Nucleus accumbens (tissue), 56 donors: ENCODE results near the gene RDH11.
"Not testable (repeated sequence)": the region's sequence is repeated elsewhere in the genome, so short reads cannot be mapped to it uniquely, and the experiment has no call there.

Experiments used
- DNase-seq, 56 donors: peaks; one replicate each; lab custom pipeline; 2025; lab: John Stamatoyannopoulos, UW

RDH11 gene

DNA sequence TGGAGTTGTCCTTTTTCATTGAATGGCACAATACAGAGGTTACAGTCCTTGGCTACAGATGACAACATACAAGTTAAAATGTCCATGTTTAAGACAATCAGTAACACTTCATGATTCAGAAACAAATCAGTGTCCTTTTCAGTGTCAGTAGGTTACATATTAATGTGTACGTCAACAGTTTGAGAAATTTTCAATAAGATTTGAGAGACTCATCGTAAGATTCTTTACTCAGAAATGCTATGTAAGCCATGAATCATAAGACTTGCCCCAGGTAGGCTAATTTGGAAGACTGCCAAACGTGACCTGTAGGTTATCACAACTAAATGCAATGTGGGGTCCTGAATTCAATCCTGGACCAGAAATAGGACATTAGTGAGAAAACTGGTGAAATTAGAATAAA is 9.6 kb upstream of the RDH11 start:
- DNase-seq, result no peak

DNA sequence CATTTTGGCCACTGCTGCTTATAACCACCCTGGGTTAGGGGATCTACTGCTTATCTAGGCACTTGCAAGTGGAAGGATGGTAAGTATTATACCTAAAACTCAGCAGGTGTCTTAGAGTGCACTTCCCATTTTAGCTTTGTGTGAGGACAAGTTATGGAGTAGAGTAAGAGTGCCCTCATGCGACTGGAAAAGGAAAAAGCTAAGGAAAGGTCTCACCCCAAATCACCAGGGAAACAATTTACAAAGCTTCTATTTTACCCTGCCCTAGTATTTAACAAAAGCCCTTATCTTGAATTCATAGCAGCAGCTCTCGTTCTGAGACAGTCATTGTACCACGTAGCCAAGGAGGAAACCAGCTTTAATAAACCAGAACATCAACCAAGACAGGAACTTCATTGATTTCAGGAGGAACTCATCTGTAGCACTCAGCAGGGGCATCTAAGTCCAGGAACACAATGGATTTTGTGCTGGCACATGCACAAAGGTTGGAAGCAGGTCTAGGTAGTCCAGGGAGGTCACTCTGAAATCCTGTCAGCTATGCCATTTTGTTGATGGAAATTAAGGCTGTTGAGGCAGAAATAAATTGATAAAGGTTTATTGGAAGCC is 9.0 kb upstream of the RDH11 start:
- DNase-seq, result peak in 33 of 56 donors; percentile 3 to 76 (median 30)

DNA sequence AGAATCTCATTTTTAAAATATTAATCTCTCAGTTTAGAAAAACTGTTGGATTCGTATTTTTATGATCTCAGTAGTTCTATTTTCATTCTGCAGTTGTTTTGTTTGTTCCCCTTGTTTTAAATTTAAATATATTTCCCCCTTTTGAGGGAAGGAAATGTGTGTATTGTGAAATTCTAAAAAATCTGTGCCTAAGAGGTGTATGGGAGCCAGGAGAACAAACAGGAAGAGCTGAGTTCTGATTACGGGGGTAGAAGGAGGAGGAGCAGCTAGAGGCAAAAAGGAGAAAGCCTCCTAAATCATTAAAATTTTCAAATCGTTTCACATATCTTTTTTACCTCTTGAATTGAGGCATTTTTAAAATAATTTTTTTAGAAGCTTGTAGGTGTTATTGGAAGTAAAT is 8.4 kb upstream of the RDH11 start:
- DNase-seq, result no peak

DNA sequence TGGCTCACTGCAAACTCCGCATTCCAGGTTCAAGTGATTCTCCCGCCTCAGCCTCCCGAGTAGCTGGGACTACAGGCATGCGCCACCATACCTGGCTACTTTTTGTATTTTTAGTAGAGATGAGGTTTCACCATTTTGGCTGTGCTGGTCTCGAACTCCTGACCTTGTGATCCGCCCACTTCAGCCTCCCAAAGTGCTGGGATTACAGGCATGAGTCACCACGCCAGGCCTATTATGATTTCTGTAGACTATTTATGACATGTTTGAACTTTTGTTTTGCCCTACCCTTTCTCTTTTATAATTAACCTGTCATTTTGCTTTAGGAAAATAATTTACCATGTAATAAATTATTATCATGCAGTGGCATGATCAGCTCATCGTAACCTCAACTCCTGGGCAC is 5.9 kb upstream of the RDH11 start, which contains the start of gene RDH12:
RDH12 (plus strand) TSS at position 395 of the 400 bp plus-strand sequence. CDS start 20,757 bp downstream, outside the sequence.
- DNase-seq, result not testable (repeated sequence)

DNA sequence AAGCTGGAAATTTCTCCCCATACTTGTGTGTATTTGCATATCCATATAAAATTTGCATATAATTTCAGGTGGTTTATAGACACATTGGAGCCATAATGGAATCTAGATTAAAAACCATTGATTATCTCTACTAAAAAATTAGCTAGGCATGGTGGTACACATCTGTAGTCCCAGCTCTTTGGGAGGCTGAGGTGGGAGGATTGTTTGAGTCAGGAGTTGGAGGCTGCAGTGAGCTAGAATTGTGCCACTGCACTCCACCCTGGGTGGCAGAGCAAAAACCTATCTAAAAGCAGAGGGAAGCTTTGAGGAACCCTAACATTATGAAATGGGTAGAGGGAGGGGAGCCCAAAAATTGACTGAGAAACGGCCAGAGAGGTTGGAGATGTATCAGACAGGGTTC is 2.6 kb upstream of the RDH11 start:
- DNase-seq, result no peak

DNA sequence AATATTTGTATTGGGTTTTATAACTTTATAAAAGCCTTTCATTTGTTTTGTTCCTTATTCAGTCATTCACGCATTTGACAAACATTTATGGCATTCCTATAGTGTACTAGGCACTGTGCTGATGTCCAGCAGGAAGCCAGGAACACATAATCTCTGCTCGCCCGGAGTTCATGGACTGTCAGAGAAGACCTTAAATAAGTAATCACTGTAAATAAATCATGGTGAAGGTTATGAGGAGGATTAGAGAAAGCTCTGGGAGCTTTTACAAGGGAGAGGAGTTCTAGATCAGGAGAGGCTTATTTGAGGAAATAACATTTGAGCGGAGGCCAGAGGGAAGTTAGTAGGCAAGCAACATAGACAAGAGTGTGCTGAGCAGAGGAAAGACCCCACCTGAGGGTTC is 1.4 kb upstream of the RDH11 start:
- DNase-seq, result no peak

DNA sequence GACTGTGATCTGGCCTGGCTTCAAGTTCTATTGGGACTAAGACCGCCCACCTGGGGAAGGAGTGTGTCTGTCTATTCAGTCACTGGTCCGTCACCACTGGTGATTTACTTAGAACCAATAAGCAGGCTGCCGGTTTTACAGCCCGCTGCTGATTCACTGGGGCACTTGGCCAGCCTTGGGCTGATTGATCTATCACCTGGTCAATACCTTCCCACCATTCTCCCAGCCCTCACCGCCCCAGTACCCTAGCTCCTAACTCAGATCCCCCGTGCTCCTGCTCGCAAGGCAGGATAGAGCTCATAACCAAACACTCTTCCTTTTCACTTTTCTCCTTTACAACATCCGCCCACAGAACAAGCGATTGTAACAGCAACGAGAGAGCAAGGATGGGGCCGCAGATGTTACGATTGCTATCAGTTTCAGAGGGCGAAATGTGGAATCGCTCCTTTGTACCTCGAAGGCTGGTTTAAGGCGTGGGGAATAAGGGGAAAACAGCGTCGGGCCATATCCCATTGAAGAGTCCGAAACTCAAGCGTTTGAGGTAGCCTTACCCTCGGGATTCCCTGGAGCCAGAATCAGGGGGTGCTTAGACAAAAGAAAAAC is 672 bp downstream of the RDH11 start:
- peak in 35 of 56 donors; percentile 5 to 69 (median 35) for DNase-seq

DNA sequence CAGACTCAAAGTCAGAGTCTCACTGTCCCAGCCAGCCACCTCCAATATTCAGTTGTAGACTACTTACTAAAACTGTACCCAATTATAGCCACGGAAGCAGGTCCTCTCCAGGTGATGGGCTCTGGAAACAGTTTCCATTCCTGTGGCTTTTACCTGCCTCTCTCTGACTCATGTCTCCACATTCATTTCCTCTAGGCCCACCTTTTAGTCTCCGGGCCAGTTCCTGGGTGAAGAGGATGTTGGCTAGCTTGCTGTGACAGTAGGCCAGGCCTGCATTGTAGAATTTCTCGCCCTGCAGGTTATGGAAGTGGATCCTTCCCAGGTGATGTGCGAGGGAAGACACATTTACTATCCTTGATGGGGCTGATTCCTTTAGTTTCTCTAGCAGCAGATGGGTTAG is 5.6 kb downstream of the RDH11 start:
- DNase-seq, result no peak

DNA sequence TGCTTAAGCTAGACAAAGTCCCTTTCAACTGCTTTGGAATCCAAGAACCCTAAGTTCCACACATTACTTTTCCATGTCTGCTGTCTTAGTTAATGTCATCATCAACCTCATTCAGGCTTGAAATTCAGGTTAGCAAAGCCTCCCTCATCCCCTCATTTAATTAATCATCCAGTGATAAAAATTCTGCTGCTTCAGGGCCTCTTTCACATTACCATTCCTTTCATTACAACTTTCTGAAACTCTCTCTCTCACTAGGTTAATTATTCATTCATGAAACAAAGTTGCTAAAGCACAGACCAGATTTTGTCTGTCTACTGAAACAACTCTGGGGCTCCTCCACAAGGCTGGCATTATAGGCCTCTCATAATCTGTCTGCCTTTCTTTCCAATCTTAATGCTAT is 11.7 kb downstream of the RDH11 start:
- no peak for DNase-seq

DNA sequence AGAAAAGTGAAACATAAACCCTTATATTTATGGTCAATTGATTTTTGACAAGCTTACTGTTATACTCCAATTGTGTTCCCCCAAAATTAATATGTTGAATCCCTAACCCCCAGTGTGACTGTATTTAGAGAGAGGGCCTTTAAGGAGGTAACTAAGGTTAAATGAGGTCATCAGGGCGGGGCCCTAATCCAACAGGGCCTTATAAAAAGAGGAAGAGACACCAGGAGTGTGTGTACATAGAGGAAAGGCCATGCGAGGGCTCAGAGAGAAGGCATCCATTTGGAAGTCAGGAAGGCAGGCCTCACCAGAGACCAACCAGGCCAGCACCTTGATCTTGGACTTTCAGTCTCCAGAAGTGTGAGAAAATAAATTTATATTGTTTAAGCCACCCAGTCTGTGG is 14.6 kb downstream of the RDH11 start:
- no peak for DNase-seq

DNA sequence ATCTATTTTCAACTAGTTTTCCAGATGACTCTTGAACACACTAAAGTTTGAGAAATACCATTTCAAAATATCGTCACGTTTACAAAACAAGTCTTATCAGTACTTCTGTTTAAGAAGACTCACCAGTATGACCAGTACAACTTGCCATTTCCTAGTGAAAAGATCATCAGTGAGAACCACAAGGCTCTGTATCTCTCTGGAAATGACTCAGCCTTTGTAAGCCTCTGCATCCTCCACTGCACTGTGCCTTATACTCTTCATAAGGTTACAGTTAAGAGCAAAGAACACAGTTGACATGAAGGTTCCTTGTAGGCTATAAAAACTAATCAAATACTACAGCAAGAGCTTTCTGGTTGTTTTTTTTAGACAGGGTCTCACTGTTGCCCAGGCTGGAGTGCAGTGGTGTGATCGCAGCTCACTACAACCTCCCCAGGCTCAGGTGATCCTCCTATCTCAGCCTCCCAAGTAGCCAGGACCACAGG is 15.4 kb downstream of the RDH11 start:
- DNase-seq, result no peak

DNA sequence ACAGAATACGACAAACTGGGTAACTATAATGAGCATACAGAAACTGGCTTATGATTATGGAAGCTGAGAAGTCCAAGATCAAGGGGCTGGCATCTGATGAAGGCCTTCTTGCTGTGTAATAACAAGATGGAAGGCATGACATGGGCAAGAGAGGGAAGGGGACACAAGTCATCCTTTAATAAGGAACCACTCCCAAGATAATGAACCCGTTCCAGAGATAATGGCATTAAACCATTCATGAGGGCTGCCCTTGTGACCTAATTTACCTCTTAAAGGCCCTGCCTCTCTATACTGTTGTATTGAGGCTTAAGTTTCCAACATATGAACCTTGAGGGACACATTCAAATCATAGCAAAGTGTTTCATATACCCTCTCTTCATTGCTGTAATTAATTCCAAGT is 16.6 kb downstream of the RDH11 start:
- DNase-seq, result no peak

DNA sequence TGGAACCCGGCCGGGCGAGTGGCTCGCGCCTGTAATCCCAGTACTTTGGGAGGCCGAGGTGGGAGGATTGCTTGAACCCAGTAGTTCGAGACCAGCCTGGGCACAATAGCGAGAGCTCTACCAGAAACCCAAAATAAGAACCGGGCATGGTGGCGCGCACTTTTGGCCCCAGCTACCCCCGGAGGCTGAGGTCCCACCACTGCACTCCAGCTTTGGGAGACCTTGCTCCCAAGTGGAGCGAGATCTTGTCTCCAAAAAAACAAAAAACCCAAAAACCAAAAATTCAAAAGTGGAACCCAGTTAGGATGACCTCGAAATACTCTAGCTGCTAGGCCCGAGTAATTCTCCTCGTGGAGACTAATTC is 20.4 kb downstream of the RDH11 start:
- DNase-seq, result peak in 1 of 56 donors; percentile 28

DNA sequence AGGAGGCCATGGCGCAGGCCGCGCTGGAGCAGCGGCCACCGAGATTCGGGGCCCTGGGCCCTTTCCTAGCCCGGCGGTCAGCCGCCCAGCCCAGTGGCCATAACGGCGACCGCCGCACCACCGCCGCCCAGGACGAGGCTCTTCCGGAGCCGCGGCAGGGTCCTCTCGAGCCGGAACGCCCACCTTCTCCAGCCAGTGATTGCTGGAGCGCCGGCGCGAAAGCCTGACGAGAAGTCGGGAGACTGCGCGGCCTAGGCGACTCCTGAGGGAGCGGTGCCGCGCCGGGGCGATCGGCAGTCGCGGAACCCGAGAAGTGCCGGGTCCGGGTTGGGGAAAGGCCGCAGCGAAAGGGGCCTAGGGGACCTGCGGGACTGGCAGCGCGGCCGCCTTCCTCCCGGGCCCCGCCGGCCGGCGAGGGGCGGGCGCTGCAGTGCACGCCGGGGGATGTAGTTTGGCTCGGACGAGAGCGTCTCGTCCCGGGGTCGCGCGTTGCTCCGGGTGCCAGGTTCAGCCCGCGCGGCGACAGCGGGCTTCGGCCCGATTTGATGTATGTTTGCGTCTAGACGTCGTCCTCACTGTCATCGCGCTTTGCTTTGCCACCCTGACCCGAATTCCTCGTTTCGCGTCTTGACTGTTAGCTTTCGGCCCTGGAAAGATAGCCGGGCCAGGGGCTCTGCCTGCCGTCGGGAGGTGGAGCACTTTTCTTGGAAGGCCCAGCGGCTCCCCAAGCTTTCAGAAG is 20.9 kb downstream of the RDH11 start, which contains the start of gene VTI1B:
VTI1B (minus strand) TSS at position 153 of the 739 bp plus-strand sequence; CDS start at position 10, 143 bp downstream.
- DNase-seq, result peak; percentile 9 to 96 (median 84)

DNA sequence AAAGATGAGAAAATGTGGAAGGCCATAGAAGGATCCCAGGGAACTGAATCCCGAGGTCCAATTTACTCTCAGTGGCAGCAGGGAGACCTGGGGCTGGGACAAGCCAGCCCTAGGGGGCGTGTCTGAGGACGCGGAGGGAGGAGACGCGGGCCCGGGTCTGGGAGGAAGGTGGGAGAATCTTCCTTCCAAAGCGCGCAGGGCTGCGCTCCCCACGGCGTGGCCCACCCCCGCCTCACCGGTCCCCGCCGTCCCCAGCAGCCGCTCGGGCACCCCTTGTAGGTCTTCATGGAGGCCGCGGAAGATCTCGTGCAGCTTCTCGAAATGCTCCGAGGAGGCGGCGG is 21.5 kb downstream of the RDH11 start:
- peak in 47 of 56 donors; percentile 12 to 80 (median 59) for DNase-seq

DNA sequence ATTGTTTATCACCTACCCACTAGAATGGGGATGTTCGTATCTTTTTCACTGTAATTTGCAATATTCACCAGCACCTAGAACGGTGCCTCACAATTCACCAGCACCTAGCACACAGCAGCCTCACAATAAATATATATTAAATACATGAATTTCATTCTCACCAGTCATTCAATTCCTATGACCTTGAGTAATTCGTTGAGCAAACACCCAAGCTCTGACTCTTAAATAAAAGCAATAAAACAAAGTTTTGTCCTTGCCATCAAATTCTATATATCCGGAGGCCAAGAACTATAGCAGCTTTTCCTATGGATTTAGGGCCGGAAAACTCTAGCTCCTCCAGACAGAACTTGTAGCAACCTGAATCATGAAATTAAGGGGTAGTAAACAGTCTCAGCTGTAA is 22.1 kb downstream of the RDH11 start:
- no peak for DNase-seq

DNA sequence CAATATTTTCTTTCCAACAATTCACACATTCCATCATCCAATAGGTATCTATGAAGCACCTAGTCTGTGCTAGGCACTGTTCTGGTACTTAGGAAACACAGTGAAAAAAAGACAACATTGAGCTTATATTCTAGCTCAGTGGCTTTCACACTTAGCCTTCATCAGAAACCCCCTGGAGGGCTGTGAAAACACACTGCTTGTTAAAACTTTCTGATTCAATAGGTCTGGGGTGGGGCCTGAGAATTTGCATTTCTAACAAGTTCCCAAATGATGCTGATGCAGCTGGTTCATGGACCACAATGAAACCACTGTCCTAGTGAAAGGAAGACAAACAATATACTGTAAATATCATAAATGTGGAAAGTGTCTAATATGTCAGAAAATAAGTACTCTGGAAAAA is 27.0 kb downstream of the RDH11 start:
- no peak for DNase-seq

DNA sequence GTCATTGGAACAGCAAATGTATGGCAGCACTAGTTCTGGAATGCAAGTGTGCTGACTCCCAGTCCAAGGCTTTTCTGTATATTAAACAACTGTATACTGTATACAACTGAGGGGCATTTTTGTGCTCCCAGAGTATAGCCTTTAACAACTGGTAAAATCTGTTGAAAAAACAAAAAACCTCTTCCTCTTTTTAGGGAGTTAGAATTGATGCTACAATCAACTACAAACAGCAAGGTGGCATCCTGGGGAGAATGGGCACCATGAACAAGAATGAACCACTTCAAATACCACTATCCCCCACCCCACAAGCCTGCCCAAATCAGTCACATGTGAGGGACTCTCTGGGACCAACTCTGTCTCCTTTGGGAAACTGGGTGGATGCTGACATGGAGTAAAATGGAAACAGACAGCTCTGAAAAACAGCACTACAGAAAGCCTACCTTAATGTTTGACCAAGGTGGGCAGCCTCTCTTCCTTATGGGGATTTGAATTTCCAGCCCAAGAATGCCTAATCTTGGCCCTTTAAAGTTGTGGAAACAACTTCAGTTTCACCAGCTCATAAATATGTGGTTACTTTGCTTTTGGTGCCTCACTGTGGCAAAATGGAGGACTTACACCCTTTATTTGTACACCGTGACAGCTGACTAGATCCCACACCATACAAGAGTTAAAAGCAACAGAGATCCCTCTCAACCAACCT is 28.7 kb downstream of the RDH11 start:
- peak in 8 of 56 donors; percentile 4 to 35 (median 16) for DNase-seq

DNA sequence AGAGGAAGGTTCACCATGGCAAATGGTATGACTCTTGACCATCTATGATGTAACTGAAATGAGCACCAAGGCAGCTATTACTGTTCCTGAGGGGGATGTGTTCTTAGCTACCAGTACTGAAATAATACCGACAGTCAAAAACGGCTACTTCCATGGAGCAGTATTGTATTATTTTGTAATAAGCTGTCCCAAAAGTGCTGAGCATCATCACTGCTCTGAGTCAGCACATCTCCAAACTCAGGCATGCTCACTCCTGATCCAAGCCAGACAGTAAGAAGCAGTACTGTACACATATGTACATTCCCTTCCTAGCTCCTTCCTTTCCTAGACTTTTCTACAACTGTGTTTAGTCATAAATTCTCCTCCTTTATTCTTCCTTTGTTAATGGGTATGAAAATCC is 29.7 kb downstream of the RDH11 start:
- DNase-seq, result peak in 3 of 56 donors; percentile 3 to 10 (median 5)

DNA sequence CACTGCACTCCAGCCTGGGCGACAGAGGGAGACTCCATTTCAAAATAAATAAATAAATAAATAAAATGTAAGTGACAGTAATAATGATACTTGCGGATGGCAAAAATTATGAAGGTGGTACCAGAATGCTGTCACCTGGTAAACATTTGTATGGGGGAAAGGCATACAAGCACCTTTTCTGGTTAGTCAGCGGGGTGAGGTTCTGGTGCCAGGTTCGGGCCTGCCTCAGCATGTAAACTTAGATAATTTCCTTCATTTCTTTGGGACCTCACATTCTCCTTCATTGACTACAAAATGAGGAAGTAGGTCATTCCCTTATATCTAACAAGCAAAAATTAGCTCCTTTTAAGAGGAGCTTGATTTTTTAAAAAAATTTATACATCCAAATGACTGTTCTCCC is 31.9 kb downstream of the RDH11 start:
- DNase-seq, result no peak

DNA sequence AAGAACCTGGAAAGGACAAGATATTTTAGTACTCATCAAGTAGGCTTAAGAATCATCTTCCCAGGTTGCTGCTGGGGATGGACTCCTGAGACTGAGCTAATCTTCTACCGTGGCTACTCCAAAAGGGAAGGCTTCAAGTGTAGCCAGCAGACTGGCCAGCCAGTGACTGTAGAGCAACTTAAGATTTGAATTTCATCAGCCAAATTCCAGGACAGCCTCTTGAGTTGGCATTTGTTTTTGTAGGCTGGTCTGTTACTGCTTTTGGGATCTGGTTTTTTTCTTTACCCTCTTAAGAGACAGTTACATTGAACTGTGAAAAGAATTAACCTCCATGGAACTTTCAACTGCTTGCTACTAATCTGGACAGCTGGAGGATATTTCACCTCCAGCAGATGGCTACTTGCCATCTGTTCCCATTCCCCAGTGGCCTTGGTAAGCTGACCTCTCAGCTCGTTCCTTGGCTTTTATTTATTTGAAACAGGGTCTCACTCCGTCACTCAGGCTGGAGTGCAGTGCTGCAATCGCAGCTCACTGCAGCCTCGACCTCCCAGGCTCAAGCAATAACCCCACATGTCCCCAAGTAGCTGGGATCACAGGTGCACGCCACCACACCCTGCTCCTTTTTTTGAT is 41.8 kb downstream of the RDH11 start:
- no peak for DNase-seq
